NCI-H1105 (cell line): ENCODE data around the gene MRPS27.
A peak's percentile ranks its signal among the peaks of the same experiment; 100 is the strongest.

Experiments used
- DNase-seq: peaks from one replicate; lab custom pipeline; 2025; lab: John Stamatoyannopoulos, UW

The MRPS27 gene

DNA sequence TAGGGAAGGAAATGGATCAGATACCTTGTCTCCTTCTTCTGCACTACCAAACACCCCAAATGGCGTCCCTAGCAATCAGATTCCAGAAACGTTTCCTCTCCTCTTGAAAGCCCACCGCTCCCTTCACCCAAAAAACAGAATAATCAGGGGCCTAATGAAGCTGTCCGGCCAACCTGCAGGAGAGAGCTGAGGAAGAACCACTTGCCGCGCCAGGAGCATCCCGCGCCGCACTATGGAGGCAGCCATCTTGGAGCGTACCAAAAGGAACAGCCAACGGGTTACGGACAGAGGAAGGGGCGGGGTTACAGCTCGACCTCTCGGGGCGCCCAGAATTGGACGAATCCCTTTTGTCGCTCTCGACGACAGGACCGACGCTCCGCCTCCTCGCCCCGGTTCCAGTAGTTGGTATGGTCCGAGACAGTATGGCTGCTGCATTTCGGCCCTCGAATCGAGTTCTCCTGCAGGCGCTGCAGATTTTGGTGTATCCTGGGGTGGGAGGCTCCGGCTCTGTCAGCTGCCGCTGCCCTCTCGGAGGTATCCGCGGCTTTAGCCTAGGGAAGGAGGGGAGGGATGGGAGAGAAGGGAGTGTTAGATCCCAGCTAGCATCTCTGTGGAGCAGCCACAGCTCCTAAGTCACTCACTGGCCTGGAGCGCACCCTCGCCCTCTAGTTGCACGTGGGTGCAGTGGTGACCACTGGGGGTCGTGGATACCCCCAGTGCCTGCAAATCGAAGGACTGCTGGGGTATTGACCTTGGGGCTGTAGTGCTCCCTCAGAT is at the start of gene MRPS27, which contains the start of gene PTCD2:
Gene MRPS27, minus strand, starts transcription at position 265 of the 777 bp plus-strand sequence. Its CDS starts 19 bp downstream, at position 246.
Gene PTCD2, plus strand, starts transcription at position 398 of the 777 bp plus-strand sequence. Its CDS starts 10 bp downstream, at position 408.
- DNase-seq = peak; percentile 91

DNA sequence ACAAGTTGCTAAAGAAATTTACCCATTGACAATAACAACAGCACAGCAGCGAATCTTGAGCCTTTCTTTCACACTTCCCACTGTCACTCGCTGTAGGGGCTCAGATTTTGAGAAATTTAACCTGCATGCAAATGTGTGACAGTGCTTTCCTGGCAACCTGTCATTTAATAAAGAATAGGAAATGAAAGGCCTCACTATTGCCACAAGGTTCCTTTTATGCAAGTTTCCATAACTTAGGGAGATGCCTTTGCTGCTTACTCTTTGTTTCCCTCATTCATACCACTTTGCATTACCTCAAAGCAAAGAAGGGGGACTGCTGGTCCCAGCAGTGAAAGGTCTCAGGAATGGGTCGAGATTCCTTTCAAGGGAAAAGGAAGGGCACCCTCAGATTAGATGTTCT is 49.7 kb upstream of the MRPS27 start:
- no peak for DNase-seq

DNA sequence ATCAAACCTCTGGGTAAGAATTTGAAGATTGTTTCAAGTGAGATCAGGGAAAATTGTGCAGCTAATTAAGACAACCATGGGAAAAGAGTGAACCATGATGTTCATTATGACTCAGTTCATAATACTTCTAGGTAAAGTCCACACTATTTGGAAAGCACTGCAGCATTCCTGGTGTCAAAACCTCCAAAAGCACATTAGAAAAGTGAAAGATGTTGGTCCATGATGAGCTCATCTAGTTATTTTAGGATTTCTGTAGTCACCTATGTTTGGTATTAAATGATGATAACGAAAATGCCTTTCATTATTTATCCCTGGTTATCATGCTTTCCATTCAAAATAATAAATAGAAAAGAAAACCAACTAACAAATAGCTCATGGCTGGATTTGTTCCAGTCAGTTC is 49.3 kb upstream of the MRPS27 start:
- no peak for DNase-seq

DNA sequence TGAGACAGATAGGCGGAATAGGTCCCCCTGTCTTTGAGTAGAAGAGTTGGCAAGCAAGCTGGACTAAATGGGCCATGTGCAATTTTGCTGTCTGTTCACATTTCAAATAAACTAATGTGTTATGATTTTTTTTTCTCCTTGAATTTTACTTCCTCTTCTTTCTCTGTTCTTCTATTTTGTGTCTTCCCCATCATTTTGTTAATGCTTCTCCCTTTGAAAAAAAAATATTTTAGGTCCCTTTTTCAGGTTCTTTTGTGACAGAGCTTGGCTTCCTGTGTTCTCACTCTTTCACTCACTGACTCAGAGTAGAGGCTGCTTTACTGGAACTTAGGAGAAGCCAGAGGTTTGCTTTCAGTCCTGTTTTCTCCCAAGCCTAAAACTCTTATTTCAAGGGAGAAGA is 48.2 kb upstream of the MRPS27 start:
- DNase-seq = no peak

DNA sequence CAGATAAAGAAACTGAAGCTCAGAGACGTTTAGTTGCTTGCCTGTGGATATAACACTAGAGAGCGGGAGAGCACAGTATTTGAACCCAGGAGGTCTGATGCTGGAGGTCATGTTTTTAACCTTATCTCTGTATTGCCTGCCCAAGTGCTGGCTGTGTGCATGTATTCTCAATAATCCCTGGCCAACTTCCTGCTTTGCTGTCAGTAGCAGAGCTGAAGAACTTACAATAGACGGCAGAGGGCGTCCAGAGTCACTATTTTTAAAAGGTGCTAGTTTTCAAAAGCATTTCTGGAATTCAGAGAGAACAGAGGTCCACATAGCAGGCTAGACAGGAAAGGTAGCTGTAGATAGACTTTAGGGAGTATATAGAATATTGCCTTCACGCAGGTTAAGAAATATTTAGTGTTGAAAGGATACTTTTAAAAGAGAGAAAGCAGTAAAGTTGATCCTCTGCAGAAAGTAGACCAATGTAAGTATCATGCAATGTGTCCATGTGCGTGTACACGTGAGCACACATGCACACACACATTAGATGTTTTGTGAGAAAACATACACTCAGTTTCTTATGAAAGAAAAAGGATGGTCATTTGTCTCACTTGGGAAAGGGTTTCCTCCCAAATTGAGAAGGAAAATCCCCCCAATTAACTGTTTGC is 46.4 kb upstream of the MRPS27 start:
- DNase-seq = no peak

DNA sequence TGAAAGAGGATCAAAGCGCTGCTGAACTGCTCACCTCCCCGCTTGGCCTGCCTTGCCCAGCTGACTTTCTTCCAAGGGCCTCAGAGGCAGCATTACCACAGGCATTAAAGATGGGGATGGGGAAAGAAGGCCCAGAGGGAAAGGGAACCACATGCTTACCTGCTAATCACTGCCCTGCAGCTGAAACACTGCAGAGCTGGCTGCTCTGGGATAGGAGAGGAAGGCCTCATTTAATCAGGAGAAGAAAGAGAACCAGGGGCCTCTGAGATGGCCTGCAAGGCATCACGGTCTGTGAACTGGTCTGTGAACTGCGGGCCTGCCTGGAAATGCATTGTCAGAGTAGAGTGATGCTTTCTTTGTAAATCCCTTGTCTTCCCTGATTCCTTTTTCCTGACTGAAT is 44.9 kb upstream of the MRPS27 start:
- DNase-seq = no peak

DNA sequence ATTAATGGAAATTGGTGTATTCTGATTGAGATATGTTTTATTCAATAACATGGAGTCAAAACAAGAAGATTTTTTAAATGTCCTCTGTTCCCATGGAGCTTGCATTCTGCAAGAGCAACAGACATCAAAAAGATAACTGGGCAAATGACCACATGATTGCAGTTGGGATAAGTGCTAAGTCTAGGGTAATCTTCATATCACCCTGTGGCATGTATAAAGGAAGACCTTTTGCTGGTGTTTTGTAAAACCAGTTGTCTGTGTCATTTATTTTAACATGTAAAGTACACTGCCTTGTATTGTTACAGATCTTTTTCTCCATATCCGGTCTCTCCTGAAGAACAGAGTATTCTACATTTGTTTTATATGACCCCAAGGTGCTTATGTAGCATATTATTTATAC is 44.1 kb upstream of the MRPS27 start:
- DNase-seq = no peak

DNA sequence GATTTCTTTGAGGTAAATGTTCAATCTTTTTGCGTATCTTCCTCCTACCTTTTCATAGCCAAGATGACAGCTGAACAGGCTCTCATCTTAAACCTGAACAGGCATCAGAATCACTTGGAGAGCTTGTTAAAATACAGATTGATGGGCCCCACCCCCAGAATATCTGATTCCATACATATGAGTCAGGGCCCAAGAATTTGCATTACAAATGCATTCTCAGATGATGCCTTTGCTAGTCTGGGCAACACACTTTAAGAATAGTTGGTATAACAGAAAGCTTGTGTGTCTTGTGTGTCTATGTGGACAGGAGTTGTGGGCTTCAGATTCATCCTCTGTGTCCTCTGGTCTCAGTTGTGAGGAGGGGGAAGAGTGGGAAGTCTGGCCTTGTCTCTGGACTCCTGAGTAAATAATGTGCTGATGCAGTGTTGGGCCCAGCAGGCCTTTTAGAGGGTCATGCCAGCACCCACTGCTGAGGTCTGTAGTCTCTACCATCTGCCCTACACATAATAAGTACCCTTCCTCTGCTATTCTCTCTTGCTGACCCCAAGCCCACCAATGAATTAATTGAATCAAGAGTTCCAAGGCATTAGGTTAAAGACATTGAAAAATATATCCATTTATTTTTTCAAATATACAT is 43.2 kb upstream of the MRPS27 start:
- DNase-seq = no peak

DNA sequence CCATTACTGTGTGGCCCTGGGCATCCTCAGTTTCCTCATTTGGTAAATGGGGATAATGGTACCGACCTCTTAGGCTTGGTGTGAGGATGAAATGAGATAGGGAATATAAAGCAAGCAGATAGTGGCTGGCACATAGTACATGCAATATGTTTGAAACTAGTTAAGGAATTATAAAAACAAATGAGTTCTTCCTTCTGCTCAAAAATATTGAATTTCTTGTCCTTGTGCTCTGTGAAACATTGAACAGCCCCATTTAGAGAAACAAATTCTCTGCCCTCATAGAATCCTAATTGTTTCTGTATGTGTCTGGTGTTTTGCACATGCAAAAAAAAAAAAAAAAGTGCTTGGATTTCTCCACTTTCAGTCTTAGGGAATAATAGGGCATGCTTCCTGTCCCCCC is 39.8 kb upstream of the MRPS27 start:
- no peak for DNase-seq

DNA sequence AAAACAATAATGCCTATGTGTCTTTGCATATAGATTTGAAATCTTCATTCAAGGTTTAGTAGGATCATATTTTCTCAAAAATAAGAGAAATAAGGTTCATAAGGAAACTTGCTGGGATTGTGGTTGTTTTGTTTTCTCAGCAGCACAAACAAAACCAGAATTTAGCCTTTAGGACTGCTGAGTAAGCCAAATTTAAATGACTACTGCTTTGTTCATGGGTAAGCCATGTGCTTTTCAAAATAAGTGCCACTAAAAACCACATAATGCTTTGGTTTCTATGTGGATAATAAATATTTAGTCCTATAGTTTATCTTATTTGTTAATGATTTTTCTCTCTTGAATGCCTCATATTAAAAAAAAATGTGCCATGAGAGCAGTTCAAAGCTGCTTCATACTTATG is 38.9 kb upstream of the MRPS27 start:
- DNase-seq = no peak

DNA sequence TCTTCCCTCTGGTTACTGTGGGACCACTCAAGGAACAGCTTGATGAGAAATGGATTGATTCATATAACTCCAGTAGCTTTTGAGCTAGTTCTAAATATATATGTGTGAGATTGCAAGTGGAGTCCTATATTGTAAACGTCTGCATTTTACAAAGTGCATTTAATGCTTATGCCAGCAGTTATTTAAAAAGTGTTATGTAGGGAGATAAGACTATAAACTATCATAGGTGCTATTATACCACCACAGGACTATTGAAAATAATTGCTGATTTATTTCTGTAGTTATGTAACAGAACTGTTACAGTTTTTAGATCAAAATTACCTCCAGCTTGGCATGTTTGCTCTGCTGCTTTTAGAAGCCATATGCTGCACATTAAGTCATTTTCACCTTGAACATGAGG is 36.3 kb upstream of the MRPS27 start:
- DNase-seq = no peak

DNA sequence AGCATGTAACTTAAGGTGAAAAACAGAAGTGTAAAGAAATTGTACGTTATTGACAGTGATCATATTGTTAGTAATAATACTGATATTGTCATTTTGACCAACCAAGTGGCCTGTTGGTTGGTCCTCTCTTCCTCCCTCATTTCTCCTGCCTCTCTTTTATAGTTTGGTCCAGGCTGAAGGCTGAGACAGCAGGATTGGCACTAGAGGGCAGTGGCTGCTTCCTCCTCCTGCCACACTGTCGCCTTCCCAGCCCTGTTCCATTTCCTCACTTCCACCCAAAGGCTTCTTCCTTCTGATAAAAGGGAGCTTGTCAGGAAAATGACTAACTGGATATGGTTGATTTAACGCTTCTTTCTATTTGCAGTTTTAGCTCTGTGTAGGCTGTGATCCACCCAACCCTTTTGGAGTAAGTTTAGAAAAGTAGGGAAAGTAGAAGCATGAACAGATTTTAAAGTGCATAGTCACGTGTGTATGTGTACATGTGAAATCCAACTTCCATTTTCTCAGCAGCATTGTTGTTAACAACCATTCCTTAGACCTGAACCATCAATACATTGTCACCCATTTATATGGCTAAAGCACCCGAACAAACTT is 35.8 kb upstream of the MRPS27 start:
- DNase-seq = no peak

DNA sequence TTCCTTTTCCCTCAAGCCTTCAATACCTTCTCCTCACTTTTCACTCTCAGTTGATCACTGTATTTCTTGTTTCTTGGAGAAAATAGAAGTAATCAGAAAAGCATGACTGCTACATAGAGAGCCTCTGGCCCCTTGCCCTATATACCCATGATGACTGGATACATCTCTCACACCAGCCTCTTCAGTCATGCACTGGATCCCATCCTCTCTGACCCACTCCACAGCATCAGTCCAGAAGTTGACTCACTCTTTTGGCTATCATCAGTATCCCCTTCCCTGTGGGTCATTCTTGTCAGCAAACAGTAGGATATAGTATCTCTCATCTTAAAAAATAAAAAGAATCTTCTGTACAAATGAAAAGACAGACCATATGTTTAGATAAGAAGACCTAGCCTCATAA is 33.0 kb upstream of the MRPS27 start:
- DNase-seq = no peak

DNA sequence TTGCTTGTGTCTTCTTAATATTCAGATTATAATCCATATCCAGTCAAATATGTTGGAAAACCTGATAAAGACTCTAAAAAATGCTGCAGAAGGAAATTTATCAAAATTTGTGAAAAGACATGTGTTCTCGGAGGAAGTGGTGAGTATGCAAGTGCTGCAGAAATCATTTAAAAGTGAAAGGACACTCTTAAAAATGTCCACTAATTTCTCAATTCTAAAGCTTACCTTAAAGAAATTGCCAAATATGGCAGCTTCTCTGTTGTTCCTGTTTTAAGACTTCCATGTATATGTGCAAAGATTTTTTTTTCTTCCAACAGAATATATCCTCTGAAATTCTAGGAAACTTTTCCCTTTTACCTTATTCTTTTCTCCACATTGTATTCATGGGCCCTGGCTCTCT is 32.6 kb upstream of the MRPS27 start:
- no peak for DNase-seq

DNA sequence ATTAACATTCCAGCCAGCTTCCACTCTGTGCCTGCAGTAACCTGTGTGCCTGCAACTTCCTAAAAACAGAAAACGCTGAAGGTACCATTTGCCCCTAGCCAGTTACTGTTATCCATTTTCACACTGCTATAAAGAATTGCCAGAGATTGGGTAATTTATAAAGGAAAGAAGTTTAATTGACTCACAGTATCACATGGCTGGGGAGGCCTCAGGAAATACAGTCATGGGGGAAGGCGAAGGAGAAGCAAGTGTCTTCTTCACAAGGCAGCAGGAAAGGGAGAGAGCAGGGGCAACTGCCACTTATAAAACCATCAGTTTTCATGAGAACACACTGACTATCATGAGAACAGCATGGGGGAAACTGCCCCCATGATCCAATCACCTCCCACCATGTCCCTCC is 31.3 kb upstream of the MRPS27 start:
- DNase-seq = no peak

DNA sequence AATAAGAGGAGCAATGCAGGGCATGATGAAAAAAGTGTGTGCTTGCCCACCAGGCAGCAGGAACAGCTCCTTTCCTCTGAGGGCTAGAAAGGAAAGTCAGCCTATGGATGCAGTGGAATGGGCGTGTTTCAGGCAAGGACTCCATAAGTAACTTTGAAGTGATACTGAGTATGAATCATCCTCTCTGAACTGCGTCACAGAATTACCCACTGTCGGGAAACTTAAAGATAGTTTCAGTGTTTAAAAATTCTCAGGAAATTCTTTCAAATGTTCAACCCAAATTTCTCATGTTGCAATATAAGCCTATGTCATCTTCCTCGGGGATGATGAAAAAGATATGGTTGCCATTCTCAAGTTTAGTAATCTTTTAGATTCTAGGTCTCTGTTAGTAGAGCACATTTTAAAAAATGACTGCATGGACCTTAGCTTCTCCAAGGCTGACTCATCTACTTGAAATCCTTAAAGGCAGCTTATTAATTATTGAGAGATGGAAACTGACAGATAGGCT is 27.8 kb upstream of the MRPS27 start:
- no peak for DNase-seq

DNA sequence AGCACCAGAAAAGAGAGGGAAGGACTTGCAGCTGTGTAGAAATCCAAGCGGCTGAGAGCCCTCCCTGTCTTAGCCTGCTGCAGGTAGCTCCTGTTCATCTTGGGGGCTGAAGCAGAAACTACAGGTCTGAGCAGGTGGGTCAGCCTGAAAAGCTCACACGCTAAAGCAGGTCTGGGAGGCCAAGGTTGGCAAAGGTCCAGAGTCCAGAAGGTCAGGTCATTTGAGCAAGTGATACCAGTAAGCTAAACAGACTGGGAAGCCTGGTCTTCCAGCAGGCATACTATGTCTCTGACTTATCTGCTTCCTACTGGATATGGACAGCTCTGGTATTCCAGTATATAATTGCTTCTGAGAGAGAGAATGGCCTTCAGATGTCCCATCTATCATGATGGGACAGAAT is 26.4 kb upstream of the MRPS27 start:
- no peak for DNase-seq

DNA sequence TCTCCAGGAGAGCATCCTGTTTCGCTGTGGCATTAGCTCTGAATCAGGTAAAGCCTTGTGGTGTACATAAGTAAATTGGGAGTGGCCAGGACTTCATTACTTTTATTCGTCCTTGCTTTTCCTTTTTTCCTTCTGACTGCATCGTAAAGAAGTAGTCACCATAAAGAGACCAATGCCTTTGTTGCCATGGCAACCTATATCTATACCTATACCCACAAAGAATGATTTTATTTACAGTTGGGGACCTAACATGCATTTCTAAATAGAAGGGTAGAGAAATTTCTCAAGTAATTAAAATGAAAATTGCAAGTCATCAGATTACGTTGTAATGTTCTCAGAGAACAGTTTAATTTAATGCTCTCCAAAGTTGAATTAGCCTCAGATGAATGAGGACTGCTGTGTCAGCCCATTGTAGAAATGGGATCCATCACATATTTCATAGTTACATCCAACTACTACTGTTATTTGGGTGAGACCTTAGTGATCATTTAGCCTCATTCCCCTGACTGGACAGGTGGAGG is 18.7 kb upstream of the MRPS27 start:
- DNase-seq = no peak

DNA sequence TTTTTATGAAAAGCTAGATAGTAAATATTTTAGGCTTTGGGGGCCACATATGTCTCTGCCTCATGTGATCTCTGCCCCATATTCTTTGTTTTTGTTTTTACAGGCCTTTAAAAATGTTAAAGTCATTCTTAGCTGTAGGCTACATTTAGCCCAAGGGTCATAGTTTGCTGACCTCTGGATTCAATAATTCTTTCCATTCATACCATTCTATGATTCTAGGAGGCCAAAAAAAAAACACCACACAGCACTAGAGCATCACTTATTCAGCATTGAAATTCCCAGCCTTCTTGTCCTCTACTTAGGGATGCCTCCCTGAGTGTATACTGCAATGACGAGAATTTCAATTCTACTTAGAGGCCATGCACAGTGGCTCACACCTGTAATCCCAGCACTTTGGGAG is 17.1 kb upstream of the MRPS27 start:
- no peak for DNase-seq

DNA sequence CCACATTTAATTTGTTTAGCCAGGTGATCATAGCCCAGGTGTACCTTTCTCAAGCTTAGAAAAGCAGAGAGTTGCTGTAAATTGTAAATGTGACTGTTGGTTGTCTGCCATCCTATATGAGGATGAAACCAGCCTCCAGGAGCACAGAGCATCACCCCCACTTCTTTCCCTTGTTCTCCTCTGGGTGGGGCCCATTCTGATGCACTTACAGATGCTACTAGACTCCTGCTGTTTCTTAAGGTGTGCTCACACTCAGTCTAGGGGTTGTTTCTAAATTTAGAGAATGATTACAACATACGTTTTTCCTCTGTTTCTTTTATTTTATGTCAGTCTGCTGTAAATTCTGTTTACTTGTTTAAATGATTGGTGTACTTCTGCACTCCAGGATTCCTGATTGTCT is 10.7 kb upstream of the MRPS27 start:
- no peak for DNase-seq

DNA sequence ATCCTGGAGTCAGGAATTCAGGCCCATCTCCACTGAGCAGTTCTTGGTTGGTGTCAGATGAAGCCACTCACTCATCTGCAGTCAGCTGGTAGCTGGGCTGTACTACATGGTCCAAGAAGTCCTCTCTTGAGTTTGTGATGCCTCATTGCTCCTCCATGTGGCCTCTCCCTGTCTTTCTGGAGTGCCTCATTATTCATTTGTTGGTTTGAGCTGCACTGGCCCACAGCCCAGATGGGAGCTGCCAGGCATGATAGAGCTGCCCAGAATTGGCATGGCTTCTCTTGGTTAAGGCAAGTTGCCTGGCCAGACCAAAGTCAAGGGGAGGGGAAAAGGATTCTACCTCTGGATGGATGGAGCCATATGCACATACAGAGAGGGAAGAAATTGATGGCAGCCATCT is 8.1 kb upstream of the MRPS27 start:
- peak; percentile 51 for DNase-seq

DNA sequence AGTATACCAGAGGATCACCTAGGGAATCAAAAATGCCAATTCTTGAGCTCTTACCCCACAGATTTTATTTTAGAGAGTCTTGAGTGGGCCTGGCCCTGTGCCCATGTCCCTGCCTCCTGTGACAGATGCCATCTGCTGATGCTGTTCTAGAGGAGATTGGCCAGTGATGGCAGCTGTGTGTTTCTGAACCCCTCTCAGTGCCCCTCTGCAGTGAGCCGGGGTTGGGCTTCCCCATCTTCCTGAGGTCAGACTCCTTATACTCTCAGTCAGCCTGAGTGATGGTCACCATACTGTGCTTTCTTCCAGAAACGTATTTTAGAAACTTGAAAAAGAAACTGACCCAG is 6.2 kb upstream of the MRPS27 start:
- DNase-seq = no peak
